GM04504 (cell line): ENCODE data around the gene P3H4.
A peak's percentile ranks its signal among the peaks of the same experiment; 100 is the strongest.
"Not testable (repeated sequence)": the region's sequence is repeated elsewhere in the genome, so short reads cannot be mapped to it uniquely, and the experiment has no call there.

Source experiments
- DNase-seq: peaks from one replicate; pipeline ENCODE4 v3.0.0-alpha.2; 2012; ENCODE audit warnings: low read depth

P3H4 gene

GRCh38 chr17:41811549-41812380 is at the start of gene P3H4:
P3H4 (minus strand) TSS chr17:41811949; CDS start chr17:41811915, 34 bp downstream.
- DNase-seq, result peak; percentile 58

- no peak for DNase-seq
These were observed 48.6 kb upstream of the P3H4 start for GRCh38 chr17:41860254-41860931.

- DNase-seq, result not testable (repeated sequence)
These were observed 39.6 kb upstream of the P3H4 start for GRCh38 chr17:41851382-41851781.

GRCh38 chr17:41849251-41849990 is 37.7 kb upstream of the P3H4 start:
- no peak for DNase-seq

GRCh38 chr17:41848788-41849187 is 37.0 kb upstream of the P3H4 start:
- no peak for DNase-seq

- DNase-seq, result no peak
These were observed 33.2 kb upstream of the P3H4 start for GRCh38 chr17:41844971-41845370.

- not testable (repeated sequence) for DNase-seq
These were observed 29.0 kb upstream of the P3H4 start for GRCh38 chr17:41840781-41841180.

- DNase-seq, result not testable (repeated sequence)
These were observed 27.7 kb upstream of the P3H4 start for GRCh38 chr17:41839448-41839847.

GRCh38 chr17:41837761-41838538 is 26.2 kb upstream of the P3H4 start, which contains the start of gene KLHL10:
KLHL10 (plus strand) TSS chr17:41837825; CDS start chr17:41837933, 108 bp downstream.
- no peak for DNase-seq

GRCh38 chr17:41836550-41837196 is 24.9 kb upstream of the P3H4 start:
- DNase-seq, result no peak

- DNase-seq, result no peak
These were observed 24.2 kb upstream of the P3H4 start, which contains the start of gene NT5C3B for GRCh38 chr17:41835800-41836549. NT5C3B (minus strand) TSS chr17:41836232; CDS start chr17:41836193, 39 bp downstream.

- DNase-seq, result no peak
These were observed 23.6 kb upstream of the P3H4 start for GRCh38 chr17:41835214-41835799.

- not testable (repeated sequence) for DNase-seq
These were observed 18.2 kb upstream of the P3H4 start for GRCh38 chr17:41829961-41830360.

- DNase-seq, result no peak
These were observed 13.6 kb upstream of the P3H4 start for GRCh38 chr17:41825175-41825845.

GRCh38 chr17:41824086-41824485 is 12.3 kb upstream of the P3H4 start:
- DNase-seq, result no peak

GRCh38 chr17:41823580-41823979 is 11.8 kb upstream of the P3H4 start:
- DNase-seq, result no peak

GRCh38 chr17:41823141-41823524 is 11.4 kb upstream of the P3H4 start:
- DNase-seq, result no peak

GRCh38 chr17:41822216-41823140 is 10.7 kb upstream of the P3H4 start:
- no peak for DNase-seq
